Naive thymus-derived CD4-positive, alpha-beta T cell (primary cell): Measurements from ENCODE around the gene CD177. TPM values are rescaled to one million over a fixed set of nuclear protein-coding genes. Genes with fewer than 3 reads are reported as not detected.
"Not testable (repeated sequence)": the region's sequence is repeated elsewhere in the genome, so short reads cannot be mapped to it uniquely, and the experiment has no call there.

Experiments
- ATAC-seq: fragments of 150-1000 bp; cut with Tn5 transposase; 2 replicates; pipeline ENCODE4 v1.10.0; 2021; ENCODE audit warnings: mild to moderate bottlenecking, moderate library complexity
- CTCF ChIA-PET: fragments of 350-600 bp; sonication (Branson Sonifier 250); formaldehyde crosslinking; loops from one replicate; lab custom pipeline; 2021; ENCODE audit warnings: antibody characterized with exemption; lab: Charles Lee
- POLR2A ChIA-PET: fragments of 350-600 bp; sonication (Branson Sonifier 250); formaldehyde crosslinking; loops from one replicate; lab custom pipeline; 2021; ENCODE audit warnings: antibody characterized with exemption, inconsistent platforms; lab: Charles Lee
- DNase-seq, 9 donors: peaks; one replicate each; pipeline versions ENCODE4 v3.0.0 to v3.0.0-alpha.2; 2020 to 2022; ENCODE audit warnings: mixed read lengths in 1 of 9
- H3K27ac ChIP-seq: one replicate; pipeline ENCODE4 v1.7.0; 2013; ENCODE audit warnings: mild to moderate bottlenecking, low read depth, low read length, moderate library complexity
- H3K27me3 ChIP-seq, 2 donors: one replicate each; pipeline ENCODE4 v1.7.0; 2013; ENCODE audit warnings: low read length in 2 of 2, mild to moderate bottlenecking in 2 of 2, moderate library complexity in 2 of 2; ENCODE audit not compliant: control insufficient read depth in 2 of 2, insufficient read depth in 2 of 2
- H3K36me3 ChIP-seq, 3 experiments: 1 replicate in 2 of 3; 2 replicates in 1 of 3; pipeline ENCODE4 v1.7.0; 2013; ENCODE audit warnings: low read length in 3 of 3, mild to moderate bottlenecking in 3 of 3, moderate library complexity in 1 of 3; ENCODE audit not compliant: insufficient read depth in 3 of 3, control insufficient read depth in 2 of 3
- H3K4me1 ChIP-seq, 2 donors: one replicate each; pipeline ENCODE4 v1.7.0; 2013; ENCODE audit warnings: low read length in 2 of 2, mild to moderate bottlenecking in 2 of 2, moderate library complexity in 1 of 2; ENCODE audit not compliant: control insufficient read depth in 2 of 2, insufficient read depth in 2 of 2
- H3K4me3 ChIP-seq: 2 replicates; pipeline ENCODE4 v1.7.0; 2013; ENCODE audit warnings: mild to moderate bottlenecking, low read length
- H3K9me3 ChIP-seq, 3 experiments: 1 replicate in 2 of 3; 2 replicates in 1 of 3; pipeline ENCODE4 v1.7.0; 2013; ENCODE audit warnings: low read length in 3 of 3; ENCODE audit not compliant: control insufficient read depth in 2 of 3
- H3K27ac Mint-ChIP-seq, 9 donors: one replicate each; pipeline ENCODE4 v1.8.0; 2020 to 2022; ENCODE audit warnings: mixed read lengths in 9 of 9, mild to moderate bottlenecking in 8 of 9, moderate library complexity in 5 of 9, inconsistent platforms in 2 of 9
- H3K27me3 Mint-ChIP-seq, 5 donors: one replicate each; pipeline ENCODE4 v1.8.0; 2021 to 2022; ENCODE audit warnings: mixed read lengths in 5 of 5, mild to moderate bottlenecking in 1 of 5
- H3K36me3 Mint-ChIP-seq, 5 donors: one replicate each; pipeline ENCODE4 v1.8.0; 2020 to 2022; ENCODE audit warnings: mixed read lengths in 5 of 5, mild to moderate bottlenecking in 3 of 5, inconsistent platforms in 1 of 5
- H3K4me1 Mint-ChIP-seq, 7 donors: one replicate each; pipeline ENCODE4 v1.8.0; 2020 to 2022; ENCODE audit warnings: mixed read lengths in 7 of 7, mild to moderate bottlenecking in 3 of 7, inconsistent platforms in 1 of 7
- H3K4me3 Mint-ChIP-seq, 10 donors: one replicate each; pipeline ENCODE4 v1.8.0; 2020 to 2022; ENCODE audit warnings: mild to moderate bottlenecking in 10 of 10, mixed read lengths in 10 of 10, moderate library complexity in 6 of 10, inconsistent platforms in 2 of 10
- H3K9me3 Mint-ChIP-seq, 11 donors: one replicate each; pipeline ENCODE4 v1.8.0; 2020 to 2022; ENCODE audit warnings: mixed read lengths in 11 of 11, mild to moderate bottlenecking in 4 of 11, inconsistent platforms in 1 of 11, moderate library complexity in 1 of 11
- intact Hi-C, 2 donors: fragments of 100-400 bp; cut with micrococcal nuclease; formaldehyde crosslinking; loops; one replicate each; pipeline ENCODE4 v1.15.1; 2023
- polyA plus RNA-seq, 2 donors: library from polyadenylated mRNA; unstranded; fragments of 300-500 nt; fragmentation: Illumina TruSeq; gene quantifications; one replicate each; pipeline ENCODE4 v1.2.3, GENCODE V29; 2021
- total RNA-seq, 6 experiments: library from RNA in 5 of 6; stranded (reverse) in 5 of 6; gene quantifications; 1 replicate in 5 of 6; 2 replicates in 1 of 6; pipeline ENCODE4 v1.2.3 and lab custom pipeline; 2021 to 2026

CD177 gene
- total and polyA plus RNA-seq, 7 experiments from 2014 or later, result not detected

DNA sequence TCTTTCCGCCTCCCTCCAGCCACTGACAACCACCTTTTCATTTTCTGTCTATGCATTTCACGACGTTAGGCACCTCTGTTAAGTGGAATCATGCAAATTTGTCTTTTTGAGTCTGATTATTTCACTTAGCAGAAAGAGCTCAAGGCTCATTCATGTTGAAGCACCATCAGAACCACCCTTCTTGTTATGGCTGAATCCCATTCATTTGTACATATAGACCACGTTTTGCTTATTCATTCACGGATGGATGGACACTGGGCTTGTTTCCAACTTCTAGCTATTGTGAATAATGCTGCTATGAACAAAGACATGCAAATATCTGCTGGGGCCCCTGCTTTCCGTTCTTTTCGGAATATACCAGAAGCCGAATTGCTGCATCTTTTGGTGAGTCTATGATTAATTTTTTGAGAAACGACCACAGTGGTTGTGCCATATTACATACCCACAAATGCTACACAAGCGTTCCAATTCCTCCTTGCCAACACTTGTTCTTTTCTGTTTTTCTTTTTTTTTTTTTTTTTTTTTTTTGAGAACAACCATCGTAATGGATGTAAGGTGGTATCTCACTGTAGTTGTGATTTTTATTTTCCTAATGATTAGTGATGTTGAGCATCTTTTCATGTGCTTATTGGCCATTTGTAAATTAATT lies 37.5 kb downstream of the CD177 start:
- H3K4me3 ChIP-seq, H3K9me3 Mint-ChIP-seq, H3K9me3 ChIP-seq, intact Hi-C loops, H3K36me3 ChIP-seq, H3K4me1 Mint-ChIP-seq, H3K4me3 Mint-ChIP-seq, H3K27ac ChIP-seq, CTCF ChIA-PET, H3K27me3 ChIP-seq, DNase-seq, H3K36me3 Mint-ChIP-seq, POLR2A ChIA-PET, H3K4me1 ChIP-seq, ATAC-seq: not testable (repeated sequence)
- peak overlapping the region in 1 of 9 donors; percentile 59 for H3K27ac Mint-ChIP-seq
- peaks cover 0 to 19% (median 11%) of the 10 kb centered on the region in 5 donors for H3K27me3 Mint-ChIP-seq

DNA sequence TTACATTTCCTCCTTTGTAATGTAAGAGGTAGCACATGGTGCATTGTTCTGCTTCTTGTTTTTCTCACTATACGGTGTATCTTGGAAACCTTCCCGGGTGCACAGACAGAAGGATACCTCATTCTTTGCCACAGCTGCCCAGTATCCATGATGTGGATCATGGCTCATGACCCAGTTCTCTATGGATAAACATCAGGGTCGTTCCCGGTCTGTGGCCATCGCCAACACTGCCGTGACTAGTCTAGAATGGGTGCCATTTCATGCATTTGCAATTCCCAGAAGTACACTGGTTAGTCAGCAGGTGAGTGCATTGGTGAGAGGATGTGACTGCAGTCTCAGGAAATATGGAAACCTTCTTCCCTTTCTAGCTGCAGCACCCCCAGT lies 38.1 kb downstream of the CD177 start:
- POLR2A ChIA-PET, H3K36me3 Mint-ChIP-seq, H3K4me3 ChIP-seq, H3K27me3 ChIP-seq, DNase-seq, H3K36me3 ChIP-seq, H3K9me3 Mint-ChIP-seq, H3K4me1 Mint-ChIP-seq, H3K4me1 ChIP-seq, H3K27ac Mint-ChIP-seq, H3K4me3 Mint-ChIP-seq, ATAC-seq, CTCF ChIA-PET, intact Hi-C loops, H3K9me3 ChIP-seq, H3K27ac ChIP-seq: not testable (repeated sequence)
- H3K27me3 Mint-ChIP-seq, result peaks cover 0 to 23% (median 11%) of the 10 kb centered on the region in 5 donors

DNA sequence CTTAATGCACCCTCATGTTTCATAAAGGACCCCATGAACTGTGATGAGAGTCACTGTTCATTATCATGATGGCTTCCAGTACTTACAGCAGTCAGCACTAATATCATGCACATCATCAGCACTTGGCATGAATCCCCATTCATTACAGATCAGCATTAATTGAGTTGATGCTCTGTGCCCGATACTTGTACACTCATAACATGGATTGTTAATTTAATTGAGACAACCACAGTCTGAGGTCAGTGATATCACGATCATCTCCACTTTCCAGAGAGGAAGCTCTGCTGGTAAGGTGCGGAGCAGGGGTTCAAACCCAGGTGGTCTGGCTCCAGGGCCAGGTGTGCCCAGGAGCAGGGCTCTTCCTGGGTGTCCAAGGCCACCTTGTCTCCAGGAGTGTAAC lies 40.0 kb downstream of the CD177 start:
- H3K9me3 Mint-ChIP-seq, H3K4me1 ChIP-seq, H3K36me3 Mint-ChIP-seq, H3K4me3 Mint-ChIP-seq, ATAC-seq, CTCF ChIA-PET, H3K9me3 ChIP-seq, DNase-seq, H3K4me3 ChIP-seq, H3K4me1 Mint-ChIP-seq, H3K27ac Mint-ChIP-seq, POLR2A ChIA-PET, H3K27me3 ChIP-seq, intact Hi-C loops, H3K36me3 ChIP-seq, H3K27ac ChIP-seq: not testable (repeated sequence)
- peaks cover 1 to 31% (median 17%) of the 10 kb centered on the region in 5 donors for H3K27me3 Mint-ChIP-seq

DNA sequence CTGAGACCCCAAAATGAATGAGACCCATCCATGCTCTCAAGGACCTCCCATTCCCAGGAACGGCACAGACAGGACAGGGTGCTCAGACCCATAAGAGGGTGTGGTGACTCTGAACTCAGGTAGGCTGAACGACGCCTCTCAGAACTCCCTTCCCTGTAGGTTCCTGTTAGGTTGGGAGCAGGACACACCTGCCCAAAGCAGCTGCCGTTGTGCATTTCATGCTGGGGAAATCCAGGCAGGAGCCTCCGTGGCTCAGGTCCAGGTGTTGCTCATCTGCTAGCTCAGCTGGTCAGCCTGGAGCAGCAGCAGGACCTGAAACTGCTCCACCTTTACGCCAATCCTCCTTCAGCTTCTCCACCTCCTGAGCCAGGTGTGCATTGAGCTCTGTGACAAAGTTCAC lies 42.1 kb downstream of the CD177 start:
- intact Hi-C loops, result no loop called here
- H3K27me3 ChIP-seq, result no peaks in the 10 kb centered on the region
- ATAC-seq (no peak), DNase-seq (no peak)
- no peaks in the 10 kb centered on the region for H3K9me3 ChIP-seq
- H3K4me1 Mint-ChIP-seq, result no peaks in the 10 kb centered on the region
- no peaks in the 10 kb centered on the region for H3K36me3 ChIP-seq
- ChIA-PET POLR2A (no interaction called here), CTCF (no interaction called here)
- H3K27me3 Mint-ChIP-seq, result peaks cover 7 to 43% (median 20%) of the 10 kb centered on the region in 5 donors
- H3K27ac Mint-ChIP-seq, result no peak overlapping the region
- H3K36me3 Mint-ChIP-seq, result peaks cover 0 to 3% (median 0%) of the 10 kb centered on the region in 5 donors
- H3K4me3 Mint-ChIP-seq, result no peak overlapping the region
- H3K4me3 ChIP-seq, result no peak overlapping the region
- H3K4me1 ChIP-seq, result no peaks in the 10 kb centered on the region
- peaks cover 0 to 2% (median 0%) of the 10 kb centered on the region in 11 donors for H3K9me3 Mint-ChIP-seq
- H3K27ac ChIP-seq, result no peak overlapping the region

DNA sequence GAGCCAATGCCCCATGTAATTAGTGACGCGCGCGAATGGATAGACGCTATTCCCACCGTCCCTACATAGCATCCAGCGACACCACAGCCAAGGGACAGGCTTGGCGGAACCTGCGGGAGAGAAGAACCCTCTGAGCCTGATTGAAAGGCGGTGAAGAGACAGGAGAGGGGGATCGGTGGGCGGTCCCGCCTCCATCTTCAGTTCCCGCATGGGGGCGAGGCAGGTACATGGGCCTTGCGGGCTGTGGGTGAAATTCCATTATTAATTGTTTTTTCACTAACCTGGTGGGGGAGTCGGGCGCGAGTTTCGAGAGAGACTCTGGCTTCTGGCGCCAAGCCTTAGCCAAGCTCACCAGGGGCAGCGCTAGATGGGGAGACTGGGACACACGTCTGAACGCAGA lies 52.8 kb downstream of the CD177 start:
- CTCF ChIA-PET, result no interaction called here

DNA sequence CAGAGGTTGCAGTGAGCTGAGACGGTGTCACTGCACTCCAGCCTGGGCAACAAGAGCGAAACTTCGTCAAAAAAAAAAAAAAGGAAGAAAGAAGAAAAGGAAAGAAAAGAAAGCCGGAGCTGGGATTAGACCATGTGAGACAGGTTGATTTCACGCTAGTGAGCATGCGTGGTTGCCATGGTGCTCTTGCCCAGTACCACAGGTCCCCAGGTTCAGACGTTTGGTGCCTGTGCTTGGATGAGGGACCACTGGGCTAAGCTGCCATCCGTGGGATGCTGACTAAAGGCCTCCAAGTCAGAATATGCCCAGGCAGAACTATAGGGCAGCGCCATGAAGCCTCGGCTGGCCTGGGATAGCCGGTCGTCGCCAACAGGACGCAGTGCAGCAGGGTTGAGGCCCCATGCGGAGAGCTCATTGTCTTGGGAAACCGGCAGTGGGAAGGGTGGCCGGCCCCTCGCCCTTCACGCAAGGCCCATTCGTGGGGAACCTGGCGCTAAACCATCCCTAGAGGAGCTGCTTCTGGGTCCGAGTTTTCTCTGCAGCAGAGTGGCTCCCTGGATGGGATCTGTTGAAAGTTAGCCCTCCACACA lies 54.0 kb downstream of the CD177 start:
- DNase-seq (no peak), ATAC-seq (no peak)
- Histone ChIP-seq H3K27me3 (no peaks in the 10 kb centered on the region), H3K27ac (no peak overlapping the region), H3K4me1 (no peaks in the 10 kb centered on the region), H3K9me3 (no peaks in the 10 kb centered on the region), H3K36me3 (no peaks in the 10 kb centered on the region), H3K4me3 (no peak overlapping the region)
- H3K4me1 Mint-ChIP-seq, result no peaks in the 10 kb centered on the region
- H3K4me3 Mint-ChIP-seq, result no peak overlapping the region
- no peak overlapping the region for H3K27ac Mint-ChIP-seq
- H3K36me3 Mint-ChIP-seq, result peaks cover 0 to 16% (median 5%) of the 10 kb centered on the region in 5 donors
- ChIA-PET POLR2A (interaction anchor here (0.6 kb wide), 1 partner anchor 820 kb away, joined by 4 read pairs; no protein-coding TSS in a partner anchor), CTCF (no interaction called here)
- intact Hi-C loops, result no loop called here
- H3K9me3 Mint-ChIP-seq, result peaks cover 0 to 25% (median 4%) of the 10 kb centered on the region in 11 donors
- H3K27me3 Mint-ChIP-seq, result peaks cover 0 to 10% (median 0%) of the 10 kb centered on the region in 5 donors

More for the DNA sequence above, 52.8 kb downstream of the CD177 start:
- ATAC-seq (no peak), DNase-seq (no peak)
- Mint-ChIP-seq H3K4me3 (no peak overlapping the region), H3K27ac (no peak overlapping the region), H3K27me3 (peaks cover 0 to 12% (median 2%) of the 10 kb centered on the region in 5 donors), H3K36me3 (peaks cover 0 to 16% (median 5%) of the 10 kb centered on the region in 5 donors), H3K4me1 (no peaks in the 10 kb centered on the region), H3K9me3 (peaks cover 0 to 21% (median 4%) of the 10 kb centered on the region in 11 donors)
- H3K4me1 ChIP-seq, result no peaks in the 10 kb centered on the region
- H3K27ac ChIP-seq, result no peak overlapping the region
- no peak overlapping the region for H3K4me3 ChIP-seq
- no peaks in the 10 kb centered on the region for H3K9me3 ChIP-seq
- intact Hi-C loops, result no loop called here
- no peaks in the 10 kb centered on the region for H3K27me3 ChIP-seq
- POLR2A ChIA-PET, result no interaction called here
- no peaks in the 10 kb centered on the region for H3K36me3 ChIP-seq

DNA sequence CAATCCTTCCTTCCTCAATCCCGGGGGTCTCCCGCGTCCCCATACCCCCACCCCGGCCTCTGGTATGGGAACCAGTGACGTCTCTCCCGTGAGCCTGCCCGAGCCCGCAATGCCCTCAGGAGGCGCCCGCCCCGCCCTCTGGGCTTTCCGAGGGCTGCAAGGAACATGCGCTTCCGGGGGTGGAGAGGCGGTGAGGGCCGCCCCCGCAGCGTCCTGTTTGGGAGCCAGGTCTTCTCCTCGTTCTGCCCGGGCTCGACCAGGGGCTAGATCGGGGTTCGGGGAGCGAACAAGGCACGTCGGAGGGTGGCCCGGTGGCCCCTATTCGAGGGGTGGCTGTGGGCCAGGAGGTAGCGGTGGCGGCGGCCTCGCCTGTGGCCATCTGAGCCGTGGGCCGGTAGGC lies 54.6 kb downstream of the CD177 start:
- Histone ChIP-seq H3K36me3 (no peaks in the 10 kb centered on the region), H3K27me3 (no peaks in the 10 kb centered on the region), H3K4me3 (no peak overlapping the region), H3K4me1 (no peaks in the 10 kb centered on the region), H3K27ac (no peak overlapping the region), H3K9me3 (no peaks in the 10 kb centered on the region)
- Mint-ChIP-seq H3K9me3 (peaks cover 0 to 30% (median 4%) of the 10 kb centered on the region in 11 donors), H3K27me3 (peaks cover 0 to 10% (median 0%) of the 10 kb centered on the region in 5 donors), H3K36me3 (peaks cover 0 to 16% (median 5%) of the 10 kb centered on the region in 5 donors), H3K4me3 (no peak overlapping the region), H3K4me1 (no peaks in the 10 kb centered on the region), H3K27ac (no peak overlapping the region)
- ChIA-PET CTCF (interaction anchor here (1.1 kb wide), 1 partner anchor 24 kb away, joined by 3 read pairs; no protein-coding TSS in a partner anchor), POLR2A (no interaction called here)
- ATAC-seq (no peak), DNase-seq (no peak)
- intact Hi-C loops, result no loop called here
